Putamen (tissue), 1 donor: ENCODE data around the gene CCR2.
"Not testable (repeated sequence)": the region's sequence is repeated elsewhere in the genome, so short reads cannot be mapped to it uniquely, and the experiment has no call there.

Source experiments
- DNase-seq: peaks from one replicate; pipeline ENCODE4 v3.0.0-alpha.2; 2016; ENCODE audit warnings: low spot score

Gene CCR2

GRCh38 chr3:46380471-46381221 lies 26.7 kb downstream of the CCR2 start:
- DNase-seq = no peak

- DNase-seq = no peak
Observed at GRCh38 chr3:46381625-46382024, 27.7 kb downstream of the CCR2 start.

DNA sequence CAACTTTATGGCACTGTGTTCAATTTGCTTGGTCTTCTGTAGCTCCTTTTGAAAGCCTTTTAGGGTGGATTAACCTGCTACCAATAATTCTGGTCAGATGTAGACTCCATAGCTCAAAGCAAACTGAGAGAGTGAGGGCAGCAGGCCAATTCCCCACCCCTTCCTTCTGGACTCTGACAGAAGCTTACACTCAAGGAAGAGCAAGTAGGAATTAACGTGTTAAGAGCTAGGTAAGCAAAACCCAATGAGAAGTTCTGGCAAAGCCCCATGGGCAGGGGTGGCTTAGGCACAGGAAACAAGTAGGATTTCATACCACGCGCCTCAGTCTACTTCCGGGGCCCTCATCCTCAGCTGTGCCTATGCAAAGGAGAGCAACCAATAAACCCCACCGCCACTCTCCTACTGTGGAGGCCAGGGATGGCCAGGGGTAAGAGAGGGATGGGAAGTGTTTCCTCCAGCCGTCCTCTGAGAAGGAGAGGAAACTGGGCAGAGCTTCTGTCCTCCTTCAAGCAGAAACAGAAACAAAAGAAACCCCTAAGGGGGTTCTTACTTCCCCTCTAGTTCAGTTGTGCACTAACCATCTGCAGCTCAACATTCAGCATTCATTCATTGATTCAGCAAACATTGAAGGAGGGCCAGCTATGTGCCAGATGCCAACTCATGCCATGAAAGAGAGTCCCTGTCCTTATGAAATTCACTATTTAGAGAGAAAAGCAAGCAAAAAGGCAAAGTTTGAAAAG lies 29.5 kb downstream of the CCR2 start:
- no peak for DNase-seq

DNA sequence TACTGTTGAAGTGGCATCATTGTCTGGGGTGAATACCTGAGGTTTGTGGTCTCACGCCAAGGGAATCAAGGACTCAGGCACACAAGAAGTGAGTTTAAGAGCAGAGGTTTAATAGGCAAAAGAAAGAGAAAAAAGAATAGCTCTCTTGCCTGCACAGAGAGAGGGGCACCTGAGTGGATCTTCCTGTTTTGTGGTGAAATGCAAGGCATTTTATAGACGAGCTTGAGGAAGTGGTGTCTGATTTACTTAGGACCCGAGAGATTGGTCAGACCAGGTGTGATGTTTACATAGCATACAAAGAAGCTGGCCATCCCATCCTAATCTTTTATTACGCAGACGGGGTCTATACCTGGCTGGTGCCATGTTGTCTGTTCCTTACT lies 30.0 kb downstream of the CCR2 start:
- DNase-seq = no peak

- no peak for DNase-seq
Observed at GRCh38 chr3:46386205-46386604, 32.3 kb downstream of the CCR2 start.

DNA sequence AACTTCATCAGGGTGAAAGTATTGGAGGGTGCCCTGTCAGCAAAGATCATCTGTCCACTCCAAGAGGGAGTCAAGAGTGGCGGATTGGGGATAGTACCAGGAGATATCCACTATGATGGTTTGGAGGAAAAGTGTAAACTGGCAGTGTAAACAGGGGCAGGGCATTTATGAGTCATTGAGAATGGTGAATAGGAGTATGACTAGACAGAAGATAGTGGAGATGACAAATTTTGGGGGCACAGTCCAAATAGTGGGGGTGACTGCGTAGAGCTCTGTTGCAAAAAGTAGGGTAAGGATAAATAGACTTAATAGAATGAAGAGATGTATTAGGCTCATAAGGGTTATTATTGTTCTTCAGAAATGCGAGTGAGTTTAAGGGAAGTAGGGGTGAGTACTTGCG lies 34.9 kb downstream of the CCR2 start:
- not testable (repeated sequence) for DNase-seq

DNA sequence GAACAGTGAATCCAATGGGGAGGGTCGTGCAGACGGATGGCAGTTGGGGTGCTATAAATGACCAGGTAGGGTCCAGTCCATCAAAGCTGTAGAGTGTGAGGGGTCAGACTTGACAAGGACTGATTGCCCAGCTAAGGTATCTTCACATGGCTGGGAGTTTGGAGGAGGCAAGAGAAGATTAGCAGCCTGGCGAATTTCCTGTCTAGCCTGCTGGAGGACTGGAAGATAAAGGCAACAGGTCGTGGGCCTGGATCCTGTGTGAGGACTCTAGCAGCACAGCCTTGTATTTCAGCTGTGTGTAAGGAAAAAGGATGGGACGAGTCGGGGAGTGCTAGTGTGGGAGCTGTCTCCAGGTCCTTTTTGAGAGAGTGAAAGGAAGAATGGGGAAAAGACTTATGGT lies 35.4 kb downstream of the CCR2 start:
- no peak for DNase-seq

GRCh38 chr3:46391526-46391925 lies 37.6 kb downstream of the CCR2 start:
- DNase-seq = not testable (repeated sequence)

DNA sequence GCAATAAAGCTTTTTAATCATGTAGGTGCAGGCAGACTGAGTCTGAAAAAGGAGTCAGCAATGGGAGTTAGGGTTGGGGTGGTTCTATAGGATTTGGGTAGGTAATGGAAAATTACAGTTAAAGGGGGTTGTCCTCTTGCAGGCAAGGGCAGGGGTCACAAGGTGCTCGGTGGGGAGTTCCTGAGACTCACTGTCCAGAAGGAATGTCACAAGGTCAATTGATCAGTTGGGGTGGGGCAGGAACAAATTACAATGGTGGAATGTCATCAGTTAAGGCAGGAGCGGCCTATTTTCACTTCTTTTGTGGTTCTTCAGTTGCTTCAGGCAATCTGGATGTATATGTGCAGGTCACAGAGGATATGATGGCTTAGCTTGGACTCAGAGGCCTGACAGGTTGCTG lies 39.1 kb downstream of the CCR2 start:
- no peak for DNase-seq

DNA sequence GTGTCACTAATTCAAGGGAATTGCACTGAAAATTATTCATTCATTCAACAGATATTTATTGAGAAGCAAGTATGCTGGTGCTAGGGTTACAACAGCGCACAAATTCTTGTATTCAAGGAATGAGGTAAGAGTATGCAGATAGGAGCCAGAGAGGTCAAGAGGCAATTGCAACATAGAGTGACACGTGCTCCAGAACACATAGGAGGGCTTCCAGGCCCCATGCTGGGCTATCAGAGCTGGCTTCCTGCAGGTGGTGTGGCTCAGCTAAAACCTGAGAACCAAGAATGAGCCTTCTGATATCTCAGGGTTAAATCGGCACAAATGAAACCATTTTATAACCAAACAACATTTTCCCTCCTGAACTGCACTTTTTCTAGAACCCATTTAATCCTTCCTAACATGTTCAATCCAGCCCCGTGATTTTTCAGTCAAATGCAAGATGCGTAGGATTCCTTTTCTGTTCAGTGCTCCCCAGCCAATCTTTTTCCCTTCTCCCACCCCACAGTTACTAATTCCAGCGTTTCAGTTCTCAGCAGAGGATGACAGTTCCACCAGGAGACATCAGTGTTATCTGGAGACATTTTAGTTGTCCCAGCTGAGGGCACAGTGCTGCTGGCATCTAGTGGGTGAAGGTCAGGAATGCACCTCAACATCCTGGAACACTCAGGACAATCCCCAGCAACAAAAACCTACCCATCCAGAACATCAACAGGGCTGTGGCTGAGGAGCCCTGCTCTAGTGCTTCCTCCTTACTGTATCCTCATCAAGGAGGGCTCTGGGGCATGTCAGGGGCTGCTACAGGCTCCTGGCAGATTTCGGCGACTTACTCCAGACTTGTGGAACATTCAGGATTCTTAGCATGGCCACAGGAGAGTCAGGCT lies 39.9 kb downstream of the CCR2 start:
- peak; percentile 82 for DNase-seq

DNA sequence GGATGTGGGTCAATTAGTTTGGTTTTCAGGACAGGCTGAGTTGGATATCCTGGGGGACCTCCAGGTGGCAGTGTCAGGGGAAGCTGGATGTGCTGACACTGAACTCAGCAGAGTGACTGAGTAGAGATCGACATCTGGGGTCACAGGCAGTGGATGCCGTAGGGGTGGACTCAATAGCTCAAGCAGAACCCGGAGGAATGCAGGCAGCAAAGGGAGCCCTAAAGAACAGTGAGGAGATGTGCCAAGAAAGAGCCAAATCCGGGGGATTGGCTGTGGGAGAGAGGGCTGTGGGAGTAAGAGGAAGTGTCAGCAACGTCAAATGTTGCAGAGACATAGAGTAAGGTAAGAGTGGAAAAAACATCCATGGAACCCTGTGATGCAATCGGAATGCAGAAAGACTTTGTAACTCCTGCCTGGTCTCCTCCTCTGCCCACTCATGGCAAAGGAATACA lies 41.3 kb downstream of the CCR2 start:
- DNase-seq = peak; percentile 72

DNA sequence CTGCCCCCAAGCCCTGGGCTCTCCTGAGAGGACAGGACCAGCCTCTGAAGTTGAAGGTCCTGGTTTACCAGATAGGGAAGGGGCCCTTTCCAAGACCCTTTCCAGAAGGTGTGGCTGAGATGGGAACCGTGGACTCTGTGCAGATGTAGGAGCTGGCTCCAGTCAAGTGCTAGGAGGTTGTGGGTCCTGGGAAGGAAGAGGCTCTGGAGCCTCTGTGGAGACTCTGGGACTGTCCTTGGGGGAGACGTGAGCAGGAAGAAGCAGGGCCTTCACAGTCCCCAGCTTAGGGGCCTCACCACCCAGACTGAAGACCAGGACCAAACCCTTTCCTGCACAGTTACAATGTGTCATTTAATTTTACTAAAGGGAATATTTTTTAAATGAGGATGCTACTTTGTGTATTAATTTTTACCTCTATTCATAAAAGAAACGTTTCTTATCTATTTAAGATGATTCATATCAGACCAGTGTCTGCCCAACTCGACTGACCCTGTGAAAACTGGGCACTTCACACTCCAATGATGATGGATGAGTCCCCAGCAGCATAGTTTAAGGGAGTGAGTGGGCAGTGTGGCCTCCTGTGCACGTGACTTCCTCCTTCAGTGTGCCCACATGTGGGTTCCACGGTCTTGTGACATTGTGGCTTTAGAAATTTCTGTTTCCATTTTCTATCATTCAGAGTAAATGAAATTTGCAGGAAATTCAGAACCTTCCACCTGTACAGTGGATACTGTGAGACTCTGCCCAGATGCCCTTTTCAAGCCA lies 42.0 kb downstream of the CCR2 start:
- DNase-seq = no peak

DNA sequence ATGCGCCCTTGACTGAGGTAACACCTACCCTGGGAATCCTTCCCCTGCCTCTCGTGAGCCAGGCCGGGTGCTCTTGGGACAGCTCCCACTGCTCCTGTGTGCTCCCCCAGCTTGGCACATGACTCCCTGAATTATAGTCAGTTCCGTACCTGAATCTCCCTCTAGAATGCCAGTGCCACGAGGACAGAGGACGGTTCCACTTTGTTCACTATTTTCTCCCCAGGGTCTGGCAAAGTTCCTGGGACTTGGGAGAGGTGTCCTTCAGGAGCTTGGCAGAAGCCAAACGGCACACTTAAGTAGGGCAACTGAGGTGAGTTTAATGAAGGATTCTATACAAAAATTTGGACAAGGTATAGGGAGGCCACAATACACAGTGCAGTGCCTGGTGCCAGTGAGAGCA lies 43.2 kb downstream of the CCR2 start:
- no peak for DNase-seq

DNA sequence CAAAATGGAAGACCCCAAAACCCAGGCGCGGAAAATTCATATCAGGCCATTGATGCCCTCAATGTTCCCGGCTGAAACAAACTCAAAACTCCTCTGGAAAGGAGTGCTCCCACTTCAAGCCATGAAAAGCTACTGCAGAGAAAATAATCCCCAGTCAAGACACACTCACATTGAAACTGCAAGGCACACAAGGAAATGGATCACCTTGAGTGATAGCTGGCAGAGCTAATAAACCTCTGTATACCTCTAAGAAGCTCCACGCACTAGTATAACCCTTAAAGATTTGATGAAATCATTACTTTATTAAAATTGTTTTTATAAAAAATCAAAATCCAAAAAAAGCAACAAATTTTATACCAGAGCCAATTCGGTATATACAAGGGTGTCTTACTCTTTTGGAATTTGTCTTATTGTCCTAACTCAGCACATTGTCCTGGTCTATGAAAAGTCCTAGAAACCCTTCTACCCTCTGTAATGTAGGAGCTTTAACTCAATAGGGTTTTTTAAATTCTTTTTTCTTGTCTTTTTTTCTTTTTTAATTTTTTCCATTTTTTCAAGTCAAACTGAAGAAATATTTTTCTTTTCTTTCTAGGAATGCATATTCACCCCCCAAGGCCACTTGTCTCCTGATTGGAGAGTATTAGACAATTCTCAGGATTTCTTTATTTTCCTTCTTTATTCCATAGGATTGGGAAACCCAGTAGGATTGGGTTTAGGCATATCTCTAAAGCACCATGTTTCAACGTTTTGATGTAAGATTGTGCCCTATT lies 44.5 kb downstream of the CCR2 start:
- DNase-seq = no peak

GRCh38 chr3:46399098-46399497 lies 45.2 kb downstream of the CCR2 start:
- DNase-seq = no peak

GRCh38 chr3:46399557-46399956 lies 45.6 kb downstream of the CCR2 start:
- DNase-seq = peak; percentile 41

DNA sequence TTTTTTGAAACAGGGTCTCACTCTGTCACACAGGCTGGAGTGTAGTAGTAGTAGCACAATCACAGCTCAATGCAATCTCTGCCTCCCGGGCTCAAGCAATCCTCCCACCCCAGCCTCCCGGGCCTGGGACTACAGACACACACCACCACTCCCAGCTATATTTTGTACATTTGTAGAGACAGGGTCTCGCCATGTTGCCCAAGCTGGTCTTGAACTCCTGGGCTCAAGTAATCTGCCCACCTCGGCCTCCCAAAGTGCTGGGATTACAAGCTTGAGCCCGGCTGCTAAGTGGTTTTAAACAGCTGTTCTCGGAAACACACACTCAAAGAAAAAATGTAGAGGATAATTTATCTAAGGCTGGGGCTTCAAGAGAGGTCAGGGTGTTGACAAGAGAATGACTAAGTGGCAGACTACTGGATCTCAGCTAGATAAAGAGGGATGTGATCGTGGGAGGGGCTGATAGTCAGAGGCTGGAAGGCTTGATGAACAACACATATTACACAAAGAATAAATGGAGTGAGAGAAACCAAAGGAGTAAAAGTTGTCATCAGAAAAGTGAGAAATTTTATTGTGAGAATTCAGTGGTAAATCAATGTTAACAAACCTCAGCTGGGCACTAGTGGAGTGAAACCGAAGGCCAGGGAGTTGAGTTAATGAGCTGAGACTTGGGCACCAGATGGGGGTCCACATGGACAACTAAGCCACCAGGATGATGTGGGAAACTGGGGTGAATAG lies 46.3 kb downstream of the CCR2 start:
- no peak for DNase-seq

DNA sequence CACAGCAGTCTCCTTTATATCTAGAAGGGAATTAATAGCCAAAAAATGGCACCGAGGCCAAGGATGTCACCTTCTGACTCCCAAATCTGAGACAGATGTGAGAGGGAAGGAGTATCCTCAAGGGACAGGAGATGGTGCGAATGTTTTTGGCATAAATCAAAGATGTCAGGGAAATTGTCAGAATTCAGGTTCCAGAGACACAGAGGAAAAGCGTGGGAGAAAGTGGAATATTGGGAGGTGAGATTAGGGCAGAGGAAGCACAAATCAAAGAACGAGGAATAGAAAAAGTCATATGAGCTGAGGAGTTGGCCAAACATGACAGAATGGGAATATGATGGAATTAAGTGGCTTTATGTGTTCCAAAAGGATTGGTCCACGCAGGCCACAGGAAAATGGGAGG lies 46.9 kb downstream of the CCR2 start:
- no peak for DNase-seq

DNA sequence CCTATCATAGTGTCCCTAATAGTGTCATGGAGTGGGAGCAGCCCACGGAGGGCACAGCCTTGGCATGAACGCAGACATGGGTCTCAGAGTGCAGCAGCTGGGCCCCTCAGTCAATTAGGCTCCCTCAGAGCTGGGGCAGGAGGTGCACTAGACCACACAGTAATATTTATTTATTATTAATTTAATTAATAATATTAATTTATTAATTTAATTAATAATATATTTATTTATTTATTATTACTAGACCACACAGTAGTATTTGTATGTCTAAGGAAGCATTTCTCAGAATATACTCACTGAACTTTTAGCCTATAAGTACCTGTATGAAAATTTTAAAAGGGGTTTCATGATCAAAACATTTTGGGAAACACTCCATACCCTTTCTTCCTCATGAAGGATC lies 47.7 kb downstream of the CCR2 start:
- no peak for DNase-seq

DNA sequence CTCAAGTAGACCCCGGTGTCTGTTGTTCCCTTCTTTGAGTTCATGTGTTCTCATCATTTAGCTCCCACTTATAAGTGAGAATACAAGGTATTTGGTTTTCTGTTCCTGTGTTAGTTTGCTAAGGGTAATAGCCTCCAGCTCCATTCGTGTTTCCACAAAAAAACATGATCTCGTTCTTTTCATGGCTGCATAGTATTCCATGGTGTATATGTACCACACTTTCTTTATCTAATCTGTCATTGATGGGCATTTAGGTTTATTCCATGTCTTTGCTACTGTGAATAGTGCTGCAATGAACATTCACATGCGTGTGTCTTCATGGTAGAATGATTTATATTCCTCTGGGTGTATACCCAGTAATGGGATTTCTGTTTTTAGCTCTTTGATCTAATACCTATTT lies 49.0 kb downstream of the CCR2 start:
- DNase-seq = not testable (repeated sequence)
